ENCODE data around the gene CD83. TPM values are rescaled to one million over a fixed set of nuclear protein-coding genes. Genes with fewer than 3 reads are reported as not detected.

The CD83 gene
- total and polyA plus RNA-seq, 2 of the 4 experiments (the other 2 are of a cell fraction), result 2.0 to 2.5 TPM

DNA sequence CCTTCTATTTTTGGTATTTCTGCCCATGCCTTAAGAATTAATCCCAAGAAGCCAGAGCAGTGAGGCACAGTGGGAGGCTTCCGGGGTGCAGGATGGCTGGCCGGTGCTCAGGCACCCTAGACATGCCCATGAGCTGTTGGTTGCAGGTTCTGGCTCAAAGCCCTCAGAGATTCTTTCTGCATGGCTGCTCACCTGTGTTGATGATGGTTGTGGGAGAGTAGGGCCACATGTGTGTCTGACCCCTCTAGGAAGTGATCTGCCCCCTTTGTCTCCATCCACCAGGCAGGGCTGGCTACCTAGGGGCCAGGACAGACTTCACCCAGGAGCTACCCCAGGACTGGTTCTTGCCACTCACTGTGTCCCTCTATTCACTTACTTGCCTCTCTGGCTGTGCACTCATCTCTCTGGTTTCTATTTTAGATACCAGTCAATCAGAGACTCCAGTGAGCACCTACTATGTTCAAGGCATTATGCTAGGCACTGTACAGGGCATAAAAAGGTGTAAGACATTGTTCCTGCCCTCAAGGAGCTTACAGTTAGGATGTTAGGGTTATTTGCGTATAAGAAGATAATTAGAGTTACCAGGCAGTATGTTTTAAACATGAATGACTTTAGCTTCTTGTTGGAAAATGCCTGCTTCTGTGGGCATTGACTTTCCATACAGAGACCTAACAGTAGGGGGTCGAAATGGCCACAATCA lies 16.8 kb downstream of the CD83 start:
- H3K9me1 ChIP-seq (ENCODE audit: insufficient read depth, low read length), result no peaks in the 10 kb centered on the region
- dilution Hi-C loops (cut with HindIII; ENCODE audit: low sequenced_read_pairs, unreplicated experiment), result no loop called here
- no peak overlapping the region for H2AFZ ChIP-seq (replicated peaks; ENCODE audit: low read length, poor library complexity)
- H3K4ac ChIP-seq (ENCODE audit: low read depth, low read length), result no peak overlapping the region
- TF ChIP-seq, protein P1, sequence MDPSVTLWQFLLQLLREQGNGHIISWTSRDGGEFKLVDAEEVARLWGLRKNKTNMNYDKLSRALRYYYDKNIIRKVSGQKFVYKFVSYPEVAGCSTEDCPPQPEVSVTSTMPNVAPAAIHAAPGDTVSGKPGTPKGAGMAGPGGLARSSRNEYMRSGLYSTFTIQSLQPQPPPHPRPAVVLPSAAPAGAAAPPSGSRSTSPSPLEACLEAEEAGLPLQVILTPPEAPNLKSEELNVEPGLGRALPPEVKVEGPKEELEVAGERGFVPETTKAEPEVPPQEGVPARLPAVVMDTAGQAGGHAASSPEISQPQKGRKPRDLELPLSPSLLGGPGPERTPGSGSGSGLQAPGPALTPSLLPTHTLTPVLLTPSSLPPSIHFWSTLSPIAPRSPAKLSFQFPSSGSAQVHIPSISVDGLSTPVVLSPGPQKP (IDR thresholded peaks at IDR 0.05; ENCODE audit: borderline replicate concordance, low read depth, low read length), result no peak
- TF ChIP-seq RAD21 (IDR thresholded peaks at IDR 0.05; ENCODE audit: low read length) (no peak), BHLHE40 (IDR thresholded peaks at IDR 0.05; ENCODE audit: low read depth, low read length) (no peak), POLR2A (IDR thresholded peaks at IDR 0.05; ENCODE audit: low read depth, low read length) (no peak), CHD1 (IDR thresholded peaks at IDR 0.05; ENCODE audit: low read depth, low read length) (no peak), MAZ (IDR thresholded peaks at IDR 0.05; ENCODE audit: borderline replicate concordance, low read depth, low read length) (no peak), CEBPB (IDR thresholded peaks at IDR 0.05; ENCODE audit: low read depth, low read length) (no peak), SMC3 (IDR thresholded peaks at IDR 0.05; ENCODE audit: low read depth, low read length) (no peak), NFE2L2 (IDR thresholded peaks at IDR 0.05; ENCODE audit: low read depth, low read length) (no peak), RFX5 (IDR thresholded peaks at IDR 0.05; ENCODE audit: low read depth, low read length) (no peak), MAFK (IDR thresholded peaks at IDR 0.05; ENCODE audit: low read depth, low read length) (no peak)
- TF ChIP-seq, protein P2, sequence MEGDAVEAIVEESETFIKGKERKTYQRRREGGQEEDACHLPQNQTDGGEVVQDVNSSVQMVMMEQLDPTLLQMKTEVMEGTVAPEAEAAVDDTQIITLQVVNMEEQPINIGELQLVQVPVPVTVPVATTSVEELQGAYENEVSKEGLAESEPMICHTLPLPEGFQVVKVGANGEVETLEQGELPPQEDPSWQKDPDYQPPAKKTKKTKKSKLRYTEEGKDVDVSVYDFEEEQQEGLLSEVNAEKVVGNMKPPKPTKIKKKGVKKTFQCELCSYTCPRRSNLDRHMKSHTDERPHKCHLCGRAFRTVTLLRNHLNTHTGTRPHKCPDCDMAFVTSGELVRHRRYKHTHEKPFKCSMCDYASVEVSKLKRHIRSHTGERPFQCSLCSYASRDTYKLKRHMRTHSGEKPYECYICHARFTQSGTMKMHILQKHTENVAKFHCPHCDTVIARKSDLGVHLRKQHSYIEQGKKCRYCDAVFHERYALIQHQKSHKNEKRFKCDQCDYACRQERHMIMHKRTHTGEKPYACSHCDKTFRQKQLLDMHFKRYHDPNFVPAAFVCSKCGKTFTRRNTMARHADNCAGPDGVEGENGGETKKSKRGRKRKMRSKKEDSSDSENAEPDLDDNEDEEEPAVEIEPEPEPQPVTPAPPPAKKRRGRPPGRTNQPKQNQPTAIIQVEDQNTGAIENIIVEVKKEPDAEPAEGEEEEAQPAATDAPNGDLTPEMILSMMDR (conservative IDR thresholded peaks at IDR 0.05; ENCODE audit: low read depth, low read length), result no peak
- ChIA-PET CTCF (interaction anchor here (1.1 kb wide), 1 partner anchor 226 kb away, joined by 3 read pairs; no protein-coding TSS in a partner anchor), POLR2A (ENCODE audit: unreplicated experiment) (no interaction called here)
- H3K9me3 ChIP-seq (ENCODE audit: control insufficient read depth, insufficient read depth, low read length), result no peaks in the 10 kb centered on the region
- no peaks in the 10 kb centered on the region for H3K4me1 ChIP-seq (ENCODE audit: control insufficient read depth, insufficient read depth, low read length)
- H3K36me3 ChIP-seq (ENCODE audit: control insufficient read depth, insufficient read depth, low read length), result no peaks in the 10 kb centered on the region; the same call in 1 of the 2 replicates
- no peak overlapping the region for H2BK15ac ChIP-seq (ENCODE audit: low read depth, low read length)
- ATAC-seq (ENCODE audit: low read depth) (no peak), DNase-seq (no peak)
- in situ Hi-C loops (cut with MboI; ENCODE audit: low sequenced_read_pairs), result no loop called here
- H2BK5ac ChIP-seq (ENCODE audit: low read depth, low read length, poor library complexity, severe bottlenecking), result no peak overlapping the region
- no peak overlapping the region for H3K4me2 ChIP-seq (ENCODE audit: low read depth, low read length)
- 40% methylated on average over 1 of the region's 4 CpGs; no CpG with 5 or more reads in 1 of the 2 experiments for whole genome bisulfite sequencing, 2 experiments (ENCODE audit: extremely low coverage in 2 of 2, insufficient read length in 1 of 2)
- H4K91ac ChIP-seq (ENCODE audit: insufficient read depth, low read depth, low read length), result no peak overlapping the region
- no peak overlapping the region for H3K18ac ChIP-seq (ENCODE audit: low read depth, low read length)
- intact Hi-C loops (cut with micrococcal nuclease), result no loop called here
- H3K14ac ChIP-seq (replicated peaks; ENCODE audit: low read depth, low read length), result no peak overlapping the region
- no peak overlapping the region for H2AK9ac ChIP-seq (replicated peaks; ENCODE audit: low read depth, low read length, poor library complexity)
- H3K4me3 ChIP-seq (ENCODE audit: insufficient read depth, low read depth, low read length), result no peak overlapping the region
- no peak overlapping the region for H3K23ac ChIP-seq (ENCODE audit: low read depth, low read length)
- H3K56ac ChIP-seq (ENCODE audit: extremely low read depth, insufficient read depth, low read length), result no peak overlapping the region
- BruUV-seq (replicated peaks), result no TSS peak
- no peak overlapping the region for H3K9ac ChIP-seq (ENCODE audit: low read depth, low read length)
- no peak overlapping the region for H2AK5ac ChIP-seq (ENCODE audit: low read depth, low read length)
- no peak overlapping the region for H4K5ac ChIP-seq (ENCODE audit: low read depth, low read length)
- no peak overlapping the region for H2BK120ac ChIP-seq (ENCODE audit: low read depth, low read length)
- no peak overlapping the region for H2BK20ac ChIP-seq (ENCODE audit: low read depth, low read length)
- no peak overlapping the region for H4K8ac ChIP-seq (ENCODE audit: low read depth in 2 of 2, low read length in 2 of 2)
- H3K79me1 ChIP-seq (ENCODE audit: low read depth in 1 of 2, low read length in 2 of 2), result no peaks in the 10 kb centered on the region
- no peak overlapping the region for H3K27ac ChIP-seq (ENCODE audit: insufficient read depth, low read length)
- H3K27me3 ChIP-seq (ENCODE audit: control insufficient read depth, insufficient read depth, low read length), result no peaks in the 10 kb centered on the region
- H4K20me1 ChIP-seq (ENCODE audit: insufficient read depth, low read length), result no peaks in the 10 kb centered on the region

Data from IMR-90 (cell line).